Kidney epithelial cell (primary cell): ENCODE data around the gene NXF3. TPM values are rescaled to one million over a fixed set of nuclear protein-coding genes. Genes with fewer than 3 reads are reported as not detected.
"Not testable (repeated sequence)": the region's sequence is repeated elsewhere in the genome, so short reads cannot be mapped to it uniquely, and the experiment has no call there.

Source experiments
- DNase-seq: peaks from one replicate; pipeline ENCODE4 v3.0.0-alpha.2; 2010; ENCODE audit warnings: low read depth
- H3K27me3 ChIP-seq: 2 replicates; pipeline ENCODE4 v1.6.0; 2011; ENCODE audit warnings: low read length; ENCODE audit not compliant: control insufficient read depth, insufficient read depth
- H3K36me3 ChIP-seq: 2 replicates; pipeline ENCODE4 v1.5.1; 2011; ENCODE audit warnings: low read length; ENCODE audit not compliant: control insufficient read depth, insufficient read depth
- H3K4me3 ChIP-seq: 2 replicates; pipeline ENCODE4 v1.5.1; 2011; ENCODE audit warnings: low read depth, mild to moderate bottlenecking, control low read depth, low read length
- CTCF ChIP-seq: IDR thresholded peaks from 2 replicates; pipeline ENCODE4 v1.5.1; 2011; ENCODE audit warnings: mild to moderate bottlenecking, moderate library complexity, low read length, control low read depth, inconsistent platforms; ENCODE audit not compliant: insufficient read depth, poor library complexity, severe bottlenecking
- total RNA-seq: library from RNA; depleted of rRNA; stranded (reverse); fragments of >200 nt; gene quantifications from 2 replicates; pipeline ENCODE4 v1.2.3, GENCODE V29; 2015

The NXF3 gene
- not detected in 2 replicates for total RNA-seq

- no peak for TF ChIP-seq CTCF
- no peaks in the 10 kb centered on the region for H3K27me3 ChIP-seq
- no peaks in the 10 kb centered on the region for H3K36me3 ChIP-seq
- H3K4me3 ChIP-seq, result no peak within 1 kb of the TSS
- no peak for DNase-seq
Measured at GRCh38 chrX:103092942-103093341, at the start of gene NXF3. TSS of gene NXF3 (minus strand) at chrX:103093143. CDS start at chrX:103093023, 120 bp downstream.

GRCh38 chrX:103136528-103136927 lies 43.6 kb upstream of the NXF3 start:
- not testable (repeated sequence) for H3K4me3 ChIP-seq, DNase-seq, H3K36me3 ChIP-seq, H3K27me3 ChIP-seq

- no peaks in the 10 kb centered on the region for H3K36me3 ChIP-seq
- H3K4me3 ChIP-seq, result no peak overlapping the region
- TF ChIP-seq CTCF, result no peak
- H3K27me3 ChIP-seq, result no peaks in the 10 kb centered on the region
- DNase-seq, result no peak
Measured at GRCh38 chrX:103124284-103124683, 31.3 kb upstream of the NXF3 start.

DNA sequence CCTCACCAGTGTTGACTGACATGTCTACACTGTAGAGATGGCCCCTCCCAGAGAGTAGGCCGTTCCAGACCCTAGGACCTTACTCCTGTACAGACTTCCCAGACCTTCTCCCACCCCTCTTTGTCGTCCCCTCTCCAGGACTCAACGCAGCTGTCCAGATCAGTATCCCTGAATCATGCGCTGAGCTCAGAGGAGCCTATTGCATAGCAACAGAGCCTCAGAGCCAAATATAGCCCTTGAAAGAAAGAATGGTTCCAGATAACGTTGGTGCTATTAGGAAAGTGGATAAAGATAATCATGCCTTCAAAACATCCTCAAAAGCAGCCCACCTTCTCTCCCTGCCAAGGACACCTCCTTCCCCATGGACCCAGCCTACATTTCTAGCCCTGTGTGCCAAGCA lies 27.8 kb upstream of the NXF3 start:
- H3K4me3 ChIP-seq, result no peak overlapping the region
- H3K36me3 ChIP-seq, result no peaks in the 10 kb centered on the region
- no peak for DNase-seq
- TF ChIP-seq CTCF, result no peak
- no peaks in the 10 kb centered on the region for H3K27me3 ChIP-seq

- not testable (repeated sequence) for H3K36me3 ChIP-seq, DNase-seq, H3K27me3 ChIP-seq, H3K4me3 ChIP-seq
Measured at GRCh38 chrX:103116970-103117369, 24.0 kb upstream of the NXF3 start.

DNA sequence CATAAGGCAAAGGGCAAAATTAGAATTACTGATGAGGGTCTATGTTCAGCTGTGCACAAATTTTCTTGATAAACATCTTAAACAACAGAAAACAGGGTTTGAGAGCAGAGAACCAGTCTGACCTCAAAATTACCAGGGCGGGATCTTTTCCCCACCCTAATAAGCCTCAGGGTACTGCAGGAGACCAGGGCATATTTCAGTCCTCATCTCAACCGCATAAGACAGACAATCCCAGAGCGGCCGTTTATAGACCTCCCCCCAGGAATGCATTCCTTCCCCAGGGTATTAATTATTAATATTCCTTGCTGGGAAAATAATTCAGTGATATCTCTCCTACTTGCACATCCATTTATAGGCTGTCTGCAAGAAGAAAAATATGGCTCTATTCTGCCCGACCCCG lies 16.6 kb upstream of the NXF3 start:
- not testable (repeated sequence) for H3K27me3 ChIP-seq, H3K4me3 ChIP-seq, DNase-seq, H3K36me3 ChIP-seq

- TF ChIP-seq CTCF, result no peak
- Histone ChIP-seq H3K27me3 (no peaks in the 10 kb centered on the region), H3K36me3 (no peaks in the 10 kb centered on the region), H3K4me3 (no peak overlapping the region)
- no peak for DNase-seq
Measured at GRCh38 chrX:103107836-103108235, 14.9 kb upstream of the NXF3 start.

- H3K4me3 ChIP-seq, H3K27me3 ChIP-seq, H3K36me3 ChIP-seq, DNase-seq: not testable (repeated sequence)
Measured at GRCh38 chrX:103107227-103107737, 14.3 kb upstream of the NXF3 start.

- H3K36me3 ChIP-seq, H3K27me3 ChIP-seq, DNase-seq, H3K4me3 ChIP-seq: not testable (repeated sequence)
Measured at GRCh38 chrX:103104370-103104769, 11.4 kb upstream of the NXF3 start.

- H3K36me3 ChIP-seq, DNase-seq, H3K27me3 ChIP-seq, H3K4me3 ChIP-seq: not testable (repeated sequence)
Measured at GRCh38 chrX:103103866-103104265, 10.9 kb upstream of the NXF3 start.
